MG63 (cell line): ENCODE results near the gene RASGEF1C. TPM values are rescaled to one million over a fixed set of nuclear protein-coding genes. Genes with fewer than 3 reads are reported as not detected.
"Not testable (repeated sequence)": the region's sequence is repeated elsewhere in the genome, so short reads cannot be mapped to it uniquely, and the experiment has no call there.

Experiments used
- DNase-seq: peaks from one replicate; pipeline ENCODE4 v3.0.0-alpha.2; 2020
- H3K27me3 ChIP-seq: fragments of 250-450 bp; sonication (Bioruptor Pico); 2 replicates; pipeline ENCODE4 v1.5.1; 2020; ENCODE audit warnings: mild to moderate bottlenecking, moderate library complexity
- H3K36me3 ChIP-seq: fragments of 250-450 bp; sonication (Bioruptor Pico); 2 replicates; pipeline ENCODE4 v1.5.1; 2020; ENCODE audit warnings: mild to moderate bottlenecking, moderate library complexity
- H3K4me3 ChIP-seq: fragments of 250-450 bp; sonication (Bioruptor Pico); 2 replicates; pipeline ENCODE4 v1.5.1; 2020; ENCODE audit warnings: mild to moderate bottlenecking, moderate library complexity
- H3K9me3 ChIP-seq: fragments of 250-450 bp; sonication (Bioruptor Pico); 2 replicates; pipeline ENCODE4 v1.5.1; 2020; ENCODE audit warnings: mild to moderate bottlenecking, moderate library complexity
- total RNA-seq: library from RNA; depleted of rRNA; stranded (reverse); fragments of >200 nt; shearing (Covaris generic); gene quantifications from 2 replicates; pipeline ENCODE4 v1.2.3, GENCODE V29; 2014; ENCODE audit warnings: low replicate concordance

The RASGEF1C gene
- total RNA-seq, 1 experiment from 2014 or later = not detected

DNA sequence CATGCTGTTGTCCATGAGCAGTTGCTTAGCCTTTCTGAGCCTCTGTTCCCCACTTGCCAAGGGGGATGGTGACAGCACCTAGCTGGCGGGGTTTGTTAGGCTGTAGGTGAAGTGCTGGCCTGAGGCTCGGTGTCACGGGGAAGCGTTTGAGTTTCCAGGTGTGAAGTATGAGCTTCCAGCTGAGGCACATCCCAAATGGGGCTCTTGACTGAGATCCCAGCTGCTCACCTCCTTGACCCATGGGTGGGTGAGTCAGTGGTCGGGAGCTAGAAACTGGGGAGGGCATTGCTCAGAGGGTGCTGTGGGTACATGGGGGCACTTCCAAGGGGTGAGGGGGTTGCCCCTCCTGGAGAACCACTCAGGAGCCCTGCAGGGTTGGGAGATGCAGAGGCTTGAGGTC is 111.1 kb downstream of the RASGEF1C start:
- H3K4me3 ChIP-seq = no peak overlapping the region
- no peaks in the 10 kb centered on the region for H3K36me3 ChIP-seq
- DNase-seq = no peak
- peaks cover 3% of the 10 kb centered on the region; the same call in 1 of the 2 replicates for H3K9me3 ChIP-seq
- H3K27me3 ChIP-seq = 0 out of 2 replicates have a peak, but pooled peaks cover 2% of the 10 kb centered on the region

GRCh38 chr5:180097163-180097894 is 111.7 kb downstream of the RASGEF1C start:
- no peak for DNase-seq
- H3K36me3 ChIP-seq = no peaks in the 10 kb centered on the region
- no peak overlapping the region for H3K4me3 ChIP-seq
- H3K9me3 ChIP-seq = no peaks in the 10 kb centered on the region
- 0 out of 2 replicates have a peak, but pooled peaks cover 2% of the 10 kb centered on the region for H3K27me3 ChIP-seq

DNA sequence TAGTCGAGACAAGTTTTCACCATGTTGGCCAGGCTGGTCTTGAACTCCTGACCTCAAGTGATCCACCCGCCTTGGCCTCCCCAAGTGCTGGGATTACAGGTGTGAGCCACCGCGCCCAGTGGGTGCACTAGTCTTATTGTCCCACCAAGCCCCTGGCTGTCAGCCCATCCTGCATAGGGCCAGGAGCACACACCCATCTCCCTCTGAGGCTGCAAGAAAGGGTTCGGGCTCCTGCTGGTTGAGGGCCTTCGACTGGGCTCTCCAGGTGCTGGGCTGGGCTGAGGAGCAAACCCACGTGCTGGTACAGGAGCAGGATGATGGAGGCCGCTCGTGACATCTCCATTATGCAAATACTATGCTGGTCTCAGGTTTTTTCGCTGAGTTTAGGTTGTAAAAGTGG is 112.4 kb downstream of the RASGEF1C start:
- no peaks in the 10 kb centered on the region for H3K36me3 ChIP-seq
- no peaks in the 10 kb centered on the region for H3K9me3 ChIP-seq
- H3K4me3 ChIP-seq = no peak overlapping the region
- DNase-seq = no peak
- H3K27me3 ChIP-seq = 0 out of 2 replicates have a peak, but pooled peaks cover 2% of the 10 kb centered on the region

DNA sequence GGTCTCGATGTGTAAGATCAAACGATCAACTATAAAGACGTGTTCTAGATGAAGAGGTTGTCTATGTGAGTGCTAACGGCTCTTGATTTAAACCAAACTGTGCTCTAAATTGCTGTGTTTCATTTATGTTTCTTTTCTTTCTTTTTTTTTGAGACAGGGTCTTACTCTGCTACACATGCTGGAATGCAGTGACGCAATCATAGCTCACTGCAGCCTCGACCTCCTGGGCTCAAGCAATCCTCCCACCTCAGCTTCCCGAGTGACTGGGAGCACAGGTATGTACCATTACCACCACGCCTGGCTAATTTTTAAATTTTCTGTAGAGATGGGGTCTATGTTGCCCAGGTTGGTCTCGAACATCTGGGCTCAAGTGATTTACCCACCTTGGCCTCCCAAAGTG is 113.5 kb downstream of the RASGEF1C start:
- H3K36me3 ChIP-seq = no peaks in the 10 kb centered on the region
- no peak overlapping the region for H3K4me3 ChIP-seq
- 0 out of 2 replicates have a peak, but pooled peaks cover 2% of the 10 kb centered on the region for H3K27me3 ChIP-seq
- no peak for DNase-seq
- H3K9me3 ChIP-seq = no peaks in the 10 kb centered on the region

GRCh38 chr5:180093651-180094382 is 115.2 kb downstream of the RASGEF1C start:
- no peak for DNase-seq
- H3K9me3 ChIP-seq = no peaks in the 10 kb centered on the region

DNA sequence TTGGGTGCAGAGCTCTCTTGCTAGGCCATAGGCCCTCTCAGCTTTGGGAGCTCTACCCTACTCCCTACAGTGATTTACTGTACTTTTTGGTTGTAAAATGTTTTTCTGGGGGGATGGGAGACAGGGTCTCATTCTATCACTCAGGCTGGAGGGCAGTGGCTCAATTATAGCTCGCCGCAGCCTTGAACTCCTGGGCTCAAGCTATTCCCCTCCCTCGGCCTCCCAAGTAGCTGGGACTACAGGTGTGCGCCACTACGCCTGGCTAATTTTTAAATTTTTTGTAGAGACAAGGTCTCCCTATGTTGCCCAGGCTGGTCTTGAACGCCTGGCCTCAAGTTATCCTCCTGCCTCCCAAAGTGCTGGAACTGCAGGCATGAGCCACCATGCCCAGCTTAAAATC is 115.8 kb downstream of the RASGEF1C start:
- Histone ChIP-seq H3K36me3 (no peaks in the 10 kb centered on the region), H3K9me3 (no peaks in the 10 kb centered on the region), H3K27me3 (0 out of 2 replicates have a peak, but pooled peaks cover 2% of the 10 kb centered on the region), H3K4me3 (no peak overlapping the region)
- no peak for DNase-seq

More at GRCh38 chr5:180093651-180094382, 115.2 kb downstream of the RASGEF1C start:
- H3K27me3 ChIP-seq = 0 out of 2 replicates have a peak, but pooled peaks cover 2% of the 10 kb centered on the region
- no peak overlapping the region for H3K4me3 ChIP-seq
- no peaks in the 10 kb centered on the region for H3K36me3 ChIP-seq

- Histone ChIP-seq H3K9me3 (no peaks in the 10 kb centered on the region), H3K36me3 (no peaks in the 10 kb centered on the region), H3K27me3 (0 out of 2 replicates have a peak, but pooled peaks cover 2% of the 10 kb centered on the region), H3K4me3 (peak overlapping the region; percentile 55)
- peak; percentile 23 for DNase-seq
Measured at GRCh38 chr5:180090769-180091546, 118.1 kb downstream of the RASGEF1C start.

- Histone ChIP-seq H3K36me3 (no peaks in the 10 kb centered on the region), H3K4me3 (peak overlapping the region; percentile 55), H3K27me3 (0 out of 2 replicates have a peak, but pooled peaks cover 2% of the 10 kb centered on the region), H3K9me3 (no peaks in the 10 kb centered on the region)
- peak; percentile 79 for DNase-seq
Measured at GRCh38 chr5:180090098-180090768, 118.8 kb downstream of the RASGEF1C start.

GRCh38 chr5:180089628-180090027 is 119.4 kb downstream of the RASGEF1C start:
- not testable (repeated sequence) for H3K27me3 ChIP-seq, H3K4me3 ChIP-seq, DNase-seq, H3K9me3 ChIP-seq, H3K36me3 ChIP-seq

GRCh38 chr5:180088561-180088960 is 120.5 kb downstream of the RASGEF1C start:
- Histone ChIP-seq H3K27me3 (peaks cover 3% of the 10 kb centered on the region; the same call in 1 of the 2 replicates), H3K36me3 (no peaks in the 10 kb centered on the region), H3K9me3 (no peaks in the 10 kb centered on the region), H3K4me3 (no peak overlapping the region)
- no peak for DNase-seq

DNA sequence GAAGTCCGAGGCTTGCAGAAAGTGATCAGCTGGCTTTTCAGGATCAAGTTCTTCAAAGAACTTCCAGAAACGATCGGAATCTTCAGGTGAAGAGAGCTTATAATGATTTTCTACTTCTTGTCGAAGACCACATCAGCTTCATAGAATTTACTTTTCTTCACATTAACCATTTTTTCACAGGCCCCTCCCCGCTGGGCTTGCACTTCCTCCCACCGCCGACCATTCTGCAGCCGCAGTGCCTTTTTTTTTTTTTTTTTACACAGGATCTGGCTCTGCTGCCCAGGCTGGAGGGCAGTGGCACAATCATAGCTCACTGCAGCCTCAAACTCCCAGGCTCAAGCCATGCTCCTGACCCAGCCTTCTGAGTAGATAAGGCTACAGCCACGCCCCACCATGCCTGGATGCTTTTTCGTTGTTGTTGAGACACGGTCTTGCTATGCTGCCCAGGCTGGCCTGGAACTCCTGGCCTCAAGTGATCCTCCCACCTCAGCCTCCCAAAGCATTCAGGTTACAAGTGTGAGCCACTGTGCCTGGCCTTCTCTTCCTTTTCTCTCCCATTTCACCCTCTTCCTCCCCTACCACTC is 122.1 kb downstream of the RASGEF1C start:
- H3K36me3 ChIP-seq = no peaks in the 10 kb centered on the region
- H3K27me3 ChIP-seq = peaks cover 6% of the 10 kb centered on the region; the same call in 1 of the 2 replicates
- no peaks in the 10 kb centered on the region for H3K9me3 ChIP-seq
- no peak for DNase-seq
- no peak overlapping the region for H3K4me3 ChIP-seq

- Histone ChIP-seq H3K36me3 (no peaks in the 10 kb centered on the region), H3K9me3 (peaks cover 8% of the 10 kb centered on the region)
- no peak for DNase-seq
Measured at GRCh38 chr5:180085837-180086236, 123.2 kb downstream of the RASGEF1C start.

DNA sequence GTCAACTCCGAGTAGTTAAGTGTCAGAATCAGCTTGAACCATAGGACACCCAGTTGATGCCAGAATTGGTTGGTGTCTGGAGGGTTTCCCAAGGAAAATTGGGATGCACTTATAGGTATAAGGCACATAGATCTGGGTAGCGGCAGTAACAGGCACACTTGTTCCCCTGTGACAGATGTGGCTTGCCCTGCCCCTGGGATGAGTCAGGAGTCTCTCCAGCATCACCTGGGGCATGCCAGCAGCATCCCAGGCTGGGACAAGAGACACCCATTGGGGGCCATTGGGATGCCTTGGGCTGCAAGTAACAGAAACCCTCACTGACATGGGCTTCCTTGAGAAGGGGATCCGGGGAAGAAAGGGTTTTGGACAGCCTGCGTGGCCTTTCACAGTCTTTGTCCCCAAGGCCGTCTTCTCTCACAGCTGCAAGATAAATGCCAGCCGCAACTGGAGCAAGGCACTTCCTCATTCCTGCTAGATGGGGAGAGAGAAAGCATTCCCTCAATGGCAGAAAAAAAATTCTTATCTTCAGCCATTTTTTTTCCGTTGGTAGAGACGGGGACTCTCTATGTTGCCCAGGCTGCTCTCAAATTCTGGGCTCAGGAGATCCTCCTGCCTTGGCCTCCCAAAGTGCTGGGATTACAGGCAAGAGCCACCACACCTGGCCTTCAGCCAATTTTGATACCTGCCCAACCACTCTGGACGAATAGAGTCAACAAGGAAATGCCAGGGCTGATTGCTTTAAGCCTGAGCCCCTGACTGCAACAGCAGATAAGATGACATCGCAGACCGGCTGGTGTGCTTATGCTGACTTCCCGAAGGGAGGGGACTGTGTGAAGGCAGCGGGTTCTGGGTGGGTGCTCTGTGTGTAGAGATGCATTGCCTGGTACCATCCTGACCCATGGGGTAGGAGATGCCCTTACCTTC is 124.1 kb downstream of the RASGEF1C start:
- H3K4me3 ChIP-seq = no peak overlapping the region
- H3K36me3 ChIP-seq = no peaks in the 10 kb centered on the region
- peaks cover 10% of the 10 kb centered on the region for H3K9me3 ChIP-seq
- DNase-seq = no peak
- peaks cover 20% of the 10 kb centered on the region for H3K27me3 ChIP-seq

More at GRCh38 chr5:180085837-180086236, 123.2 kb downstream of the RASGEF1C start:
- Histone ChIP-seq H3K4me3 (no peak overlapping the region), H3K27me3 (peaks cover 15% of the 10 kb centered on the region)

- Histone ChIP-seq H3K9me3 (peaks cover 10% of the 10 kb centered on the region), H3K36me3 (no peaks in the 10 kb centered on the region), H3K4me3 (no peak overlapping the region), H3K27me3 (peaks cover 29% of the 10 kb centered on the region)
- no peak for DNase-seq
Measured at GRCh38 chr5:180083529-180084060, 125.4 kb downstream of the RASGEF1C start.
